ENCODE results near the gene MRPS30. TPM values are rescaled to one million over a fixed set of nuclear protein-coding genes. Genes with fewer than 3 reads are reported as not detected.
"Not testable (repeated sequence)": the region's sequence is repeated elsewhere in the genome, so short reads cannot be mapped to it uniquely, and the experiment has no call there.

Gene MRPS30
- total and polyA plus RNA-seq, 10 of the 15 experiments (the other 5 are each of a cell fraction or from before 2014, with no cell fraction given), result 18.5 to 99.2 (median 61.8) TPM

GRCh38 chr5:44824662-44825061 lies 15.9 kb downstream of the MRPS30 start:
- BruUV-seq (replicated peaks); H3K4me1 ChIP-seq (ENCODE audit: control insufficient read depth, insufficient read depth, low read length); H4K20me1 ChIP-seq (ENCODE audit: control insufficient read depth, insufficient read depth); POLR2A ChIA-PET; ATAC-seq; H3K27me3 ChIP-seq (replicated peaks in 1 of 2; ENCODE audit: control insufficient read depth in 2 of 2, insufficient read depth in 2 of 2, low read length in 1 of 2); RAD21 ChIA-PET (ENCODE audit: unreplicated experiment); in situ Hi-C loops (cut with MboI); DNase-seq (ENCODE audit: low read depth, low spot score); FAIRE-seq; H3K36me3 ChIP-seq (ENCODE audit: control insufficient read depth in 2 of 2, insufficient read depth in 2 of 2, low read length in 1 of 2); H2AFZ ChIP-seq (ENCODE audit: control insufficient read depth, low read depth, low read length); H3K4me2 ChIP-seq (ENCODE audit: control insufficient read depth, insufficient read depth); intact Hi-C loops (cut with micrococcal nuclease; ENCODE audit: unreplicated experiment); H3K79me2 ChIP-seq (ENCODE audit: control insufficient read depth, insufficient read depth, low read length); SMC1A ChIA-PET (ENCODE audit: uncharacterized antibody, unreplicated experiment); H3K9ac ChIP-seq (ENCODE audit: control insufficient read depth, insufficient read depth, low read length); H3K4me3 ChIP-seq; H3K9me3 ChIP-seq (replicated peaks; ENCODE audit: control insufficient read depth, insufficient read depth, low read length); H3K27ac ChIP-seq (ENCODE audit: control insufficient read depth, insufficient read depth): not testable (repeated sequence)
- 73% methylated on average over 1 of the region's 3 CpGs for WGBS (ENCODE audit: insufficient coverage, insufficient replicate concordance, low lambda C conversion rate, missing lambda C conversion rate)
- CTCF ChIA-PET, result interaction anchor here (1.3 kb wide), 1 partner anchor 11 kb away, joined by 7 read pairs; no protein-coding TSS in a partner anchor

GRCh38 chr5:44827681-44828080 lies 18.9 kb downstream of the MRPS30 start:
- ChIA-PET SMC1A (ENCODE audit: uncharacterized antibody, unreplicated experiment) (no interaction called here), CTCF (no interaction called here), POLR2A (interaction anchor here (0.6 kb wide), 1 partner anchor 1233 kb away, joined by 4 read pairs; no protein-coding TSS in a partner anchor), RAD21 (ENCODE audit: unreplicated experiment) (no interaction called here)
- Histone ChIP-seq H3K79me2 (ENCODE audit: control insufficient read depth, insufficient read depth, low read length) (no peaks in the 10 kb centered on the region), H4K20me1 (ENCODE audit: control insufficient read depth, insufficient read depth) (no peaks in the 10 kb centered on the region), H3K27me3 (replicated peaks in 1 of 2; ENCODE audit: control insufficient read depth in 2 of 2, insufficient read depth in 2 of 2, low read length in 1 of 2) (no peaks in the 10 kb centered on the region), H3K36me3 (ENCODE audit: control insufficient read depth in 2 of 2, insufficient read depth in 2 of 2, low read length in 1 of 2) (no peaks in the 10 kb centered on the region), H3K4me2 (ENCODE audit: control insufficient read depth, insufficient read depth) (no peak overlapping the region), H3K9me3 (replicated peaks; ENCODE audit: control insufficient read depth, insufficient read depth, low read length) (no peaks in the 10 kb centered on the region), H3K4me3 (no peak overlapping the region), H3K9ac (ENCODE audit: control insufficient read depth, insufficient read depth, low read length) (no peak overlapping the region), H3K27ac (ENCODE audit: control insufficient read depth, insufficient read depth) (no peak overlapping the region), H2AFZ (ENCODE audit: control insufficient read depth, low read depth, low read length) (no peak overlapping the region), H3K4me1 (ENCODE audit: control insufficient read depth, insufficient read depth, low read length) (no peaks in the 10 kb centered on the region)
- TF ChIP-seq ATF2 (IDR thresholded peaks at IDR 0.05; ENCODE audit: low read length) (no peak), RBBP5 (conservative IDR thresholded peaks at IDR 0.05) (no peak), GATAD2B (conservative IDR thresholded peaks at IDR 0.05; ENCODE audit: low read depth) (no peak), SIX5 (IDR thresholded peaks at IDR 0.05; ENCODE audit: low read depth, low read length, severe bottlenecking) (no peak), RAD51 (IDR thresholded peaks at IDR 0.05) (no peak), SRF (IDR thresholded peaks at IDR 0.05; ENCODE audit: low read depth in 2 of 2, low read length in 2 of 2) (no peak)
- no peak for FAIRE-seq
- 81% methylated on average over 3 of the region's 3 CpGs for WGBS (ENCODE audit: insufficient coverage, insufficient replicate concordance, low lambda C conversion rate, missing lambda C conversion rate)
- intact Hi-C loops (cut with micrococcal nuclease; ENCODE audit: unreplicated experiment), result no loop called here
- no peak for DNase-seq (ENCODE audit: low read depth, low spot score)
- BruUV-seq (replicated peaks), result no TSS peak
- no peak for ATAC-seq
- in situ Hi-C loops (cut with MboI), result no loop called here

Measured in GM12878 (cell line).